C4-2B (cell line): ENCODE results near the gene SDK2.

Experiments used
- CTCF ChIP-seq: fragments of 450-650 bp; conservative IDR thresholded peaks from 2 replicates; pipeline ENCODE4 v1.5.1; 2017; ENCODE audit warnings: mild to moderate bottlenecking
- ZFX ChIP-seq: fragments of 450-650 bp; IDR thresholded peaks from 2 replicates; pipeline ENCODE4 v1.6.1; 2017

GRCh38 chr17:73599599-73599998, 44.6 kb downstream of the SDK2 start:
- TF ChIP-seq CTCF (no peak), ZFX (no peak)
